Stimulated activated effector memory CD8-positive, alpha-beta T cell treated with anti-CD3 and anti-CD28 coated beads, Interleukin-12 subunit alpha, Interleukin-12 subunit beta, amount 100 ng/mL, for 72 hours (primary cell): ENCODE results near the gene TTC22.
"Not testable (repeated sequence)": the region's sequence is repeated elsewhere in the genome, so short reads cannot be mapped to it uniquely, and the experiment has no call there.

Experiments
- ATAC-seq: fragments of 150-1000 bp; cut with Tn5 transposase; 2 replicates; pipeline ENCODE4 v1.10.0; 2021
- DNase-seq, 2 donors: peaks; one replicate each; pipeline ENCODE4 v3.0.0; 2021 to 2022; ENCODE audit warnings: low spot score in 2 of 2
- H3K27ac Mint-ChIP-seq: one replicate; pipeline ENCODE4 v1.8.0; 2022; ENCODE audit warnings: mild to moderate bottlenecking, mixed read lengths
- H3K36me3 Mint-ChIP-seq: one replicate; pipeline ENCODE4 v1.8.0; 2022; ENCODE audit warnings: mild to moderate bottlenecking, mixed read lengths
- H3K4me1 Mint-ChIP-seq: one replicate; pipeline ENCODE4 v1.8.0; 2022; ENCODE audit warnings: mixed read lengths
- H3K4me3 Mint-ChIP-seq: one replicate; pipeline ENCODE4 v1.8.0; 2022; ENCODE audit warnings: mild to moderate bottlenecking, mixed read lengths
- H3K9me3 Mint-ChIP-seq: one replicate; pipeline ENCODE4 v1.8.0; 2022; ENCODE audit warnings: mixed read lengths

Gene TTC22

GRCh38 chr1:54787604-54788003 lies 13.5 kb downstream of the TTC22 start:
- H3K36me3 Mint-ChIP-seq = no peaks in the 10 kb centered on the region
- DNase-seq (no peak), ATAC-seq (no peak)
- H3K27ac Mint-ChIP-seq = peak overlapping the region; percentile 48
- no peak overlapping the region for H3K4me3 Mint-ChIP-seq
- H3K9me3 Mint-ChIP-seq = no peaks in the 10 kb centered on the region
- H3K4me1 Mint-ChIP-seq = peaks cover 34% of the 10 kb centered on the region

GRCh38 chr1:54786778-54787177 lies 14.3 kb downstream of the TTC22 start:
- Mint-ChIP-seq H3K9me3 (no peaks in the 10 kb centered on the region), H3K36me3 (no peaks in the 10 kb centered on the region), H3K4me1 (peaks cover 34% of the 10 kb centered on the region), H3K4me3 (no peak overlapping the region), H3K27ac (peak overlapping the region; percentile 48)
- ATAC-seq = no peak
- DNase-seq = no peak

GRCh38 chr1:54784066-54784465 lies 17.1 kb downstream of the TTC22 start:
- no peak for ATAC-seq
- DNase-seq = no peak
- H3K4me1 Mint-ChIP-seq = peaks cover 15% of the 10 kb centered on the region
- H3K4me3 Mint-ChIP-seq = no peak overlapping the region
- peaks cover 5% of the 10 kb centered on the region for H3K36me3 Mint-ChIP-seq
- no peak overlapping the region for H3K27ac Mint-ChIP-seq
- no peaks in the 10 kb centered on the region for H3K9me3 Mint-ChIP-seq

GRCh38 chr1:54782588-54782987 lies 18.5 kb downstream of the TTC22 start:
- peak overlapping the region; percentile 17 for H3K27ac Mint-ChIP-seq
- no peak for DNase-seq
- peaks cover 5% of the 10 kb centered on the region for H3K36me3 Mint-ChIP-seq
- no peaks in the 10 kb centered on the region for H3K9me3 Mint-ChIP-seq
- ATAC-seq = no peak
- H3K4me3 Mint-ChIP-seq = no peak overlapping the region
- H3K4me1 Mint-ChIP-seq = peaks cover 12% of the 10 kb centered on the region

GRCh38 chr1:54782156-54782555 lies 19.0 kb downstream of the TTC22 start:
- no peak overlapping the region for H3K4me3 Mint-ChIP-seq
- peaks cover 12% of the 10 kb centered on the region for H3K4me1 Mint-ChIP-seq
- H3K36me3 Mint-ChIP-seq = peaks cover 5% of the 10 kb centered on the region
- peak overlapping the region; percentile 17 for H3K27ac Mint-ChIP-seq
- ATAC-seq = no peak
- no peak for DNase-seq
- H3K9me3 Mint-ChIP-seq = no peaks in the 10 kb centered on the region

- DNase-seq (no peak), ATAC-seq (no peak)
- Mint-ChIP-seq H3K36me3 (peaks cover 5% of the 10 kb centered on the region), H3K4me3 (no peak overlapping the region), H3K9me3 (no peaks in the 10 kb centered on the region), H3K27ac (no peak overlapping the region), H3K4me1 (peaks cover 7% of the 10 kb centered on the region)
Observed at GRCh38 chr1:54781023-54781723, 19.9 kb downstream of the TTC22 start.

GRCh38 chr1:54777431-54777830 lies 23.7 kb downstream of the TTC22 start:
- ATAC-seq (no peak), DNase-seq (no peak)
- Mint-ChIP-seq H3K4me1 (peaks cover 11% of the 10 kb centered on the region), H3K27ac (peak overlapping the region; percentile 63), H3K4me3 (no peak overlapping the region), H3K9me3 (no peaks in the 10 kb centered on the region), H3K36me3 (peaks cover 5% of the 10 kb centered on the region)

- ATAC-seq (no peak), DNase-seq (no peak)
- Mint-ChIP-seq H3K27ac (no peak overlapping the region), H3K9me3 (no peaks in the 10 kb centered on the region), H3K4me1 (peaks cover 11% of the 10 kb centered on the region), H3K36me3 (peaks cover 5% of the 10 kb centered on the region), H3K4me3 (no peak overlapping the region)
Observed at GRCh38 chr1:54777011-54777410, 24.1 kb downstream of the TTC22 start.

GRCh38 chr1:54775828-54776721 lies 25.0 kb downstream of the TTC22 start:
- H3K4me3 Mint-ChIP-seq, DNase-seq, ATAC-seq, H3K9me3 Mint-ChIP-seq, H3K36me3 Mint-ChIP-seq: not testable (repeated sequence)
- Mint-ChIP-seq H3K4me1 (peaks cover 11% of the 10 kb centered on the region), H3K27ac (peak overlapping the region; percentile 23)

- Mint-ChIP-seq H3K9me3 (no peaks in the 10 kb centered on the region), H3K27ac (peak overlapping the region; percentile 23), H3K4me3 (no peak overlapping the region), H3K36me3 (peaks cover 5% of the 10 kb centered on the region), H3K4me1 (peaks cover 11% of the 10 kb centered on the region)
- peak; percentile 57 for ATAC-seq
- no peak for DNase-seq
Observed at GRCh38 chr1:54774820-54775498, 26.2 kb downstream of the TTC22 start.

- no peak for DNase-seq
- Mint-ChIP-seq H3K27ac (no peak overlapping the region), H3K4me1 (peaks cover 5% of the 10 kb centered on the region), H3K9me3 (no peaks in the 10 kb centered on the region), H3K36me3 (no peaks in the 10 kb centered on the region), H3K4me3 (no peak overlapping the region)
- no peak for ATAC-seq
Observed at GRCh38 chr1:54772951-54773350, 28.2 kb downstream of the TTC22 start.

GRCh38 chr1:54768093-54768492 lies 33.0 kb downstream of the TTC22 start:
- ATAC-seq = no peak
- no peak for DNase-seq
- Mint-ChIP-seq H3K4me1 (peaks cover 10% of the 10 kb centered on the region), H3K27ac (peak overlapping the region; percentile 38), H3K9me3 (no peaks in the 10 kb centered on the region), H3K36me3 (peaks cover 8% of the 10 kb centered on the region), H3K4me3 (no peak overlapping the region)

- Mint-ChIP-seq H3K4me1 (peaks cover 15% of the 10 kb centered on the region), H3K4me3 (no peak overlapping the region), H3K9me3 (no peaks in the 10 kb centered on the region), H3K36me3 (peaks cover 8% of the 10 kb centered on the region), H3K27ac (peak overlapping the region; percentile 38)
- DNase-seq (no peak), ATAC-seq (no peak)
Observed at GRCh38 chr1:54767526-54767925, 33.6 kb downstream of the TTC22 start.

GRCh38 chr1:54766726-54767125 lies 34.4 kb downstream of the TTC22 start:
- ATAC-seq (no peak), DNase-seq (no peak)
- H3K27ac Mint-ChIP-seq = no peak overlapping the region
- H3K4me1 Mint-ChIP-seq = peaks cover 15% of the 10 kb centered on the region
- H3K9me3 Mint-ChIP-seq = no peaks in the 10 kb centered on the region
- H3K36me3 Mint-ChIP-seq = peaks cover 8% of the 10 kb centered on the region
- H3K4me3 Mint-ChIP-seq = no peak overlapping the region

- peak overlapping the region; percentile 86 for H3K4me3 Mint-ChIP-seq
- H3K36me3 Mint-ChIP-seq = peaks cover 13% of the 10 kb centered on the region
- H3K4me1 Mint-ChIP-seq = peaks cover 21% of the 10 kb centered on the region
- peak overlapping the region; percentile 95 for H3K27ac Mint-ChIP-seq
- no peaks in the 10 kb centered on the region for H3K9me3 Mint-ChIP-seq
- peak; percentile 14 for ATAC-seq
- DNase-seq = no peak
Observed at GRCh38 chr1:54764922-54765561, 36.1 kb downstream of the TTC22 start.
